GM12865 (cell line): ENCODE results near the gene IFNA16.
"Not testable (repeated sequence)": the region's sequence is repeated elsewhere in the genome, so short reads cannot be mapped to it uniquely, and the experiment has no call there.

ENCODE experiments used
- DNase-seq: peaks from one replicate; pipeline ENCODE4 v3.0.0; 2010; ENCODE audit warnings: low read depth
- H3K4me3 ChIP-seq: 2 replicates; pipeline ENCODE4 v1.5.1; 2011; ENCODE audit warnings: mild to moderate bottlenecking, low read depth, low read length, control low read depth
- CTCF ChIP-seq: IDR thresholded peaks from 2 replicates; pipeline ENCODE4 v1.5.1; 2011; ENCODE audit warnings: low read length, control low read depth, low read depth, inconsistent platforms; ENCODE audit not compliant: insufficient read depth; ENCODE audit errors: missing control alignments

The IFNA16 gene

GRCh38 chr9:21239911-21240310, 22.8 kb upstream of the IFNA16 start, which contains the start of gene IFNA14:
IFNA14 (minus strand) TSS chr9:21240005; CDS start chr9:21239935, 70 bp downstream.
- DNase-seq = no peak
- no peak for TF ChIP-seq CTCF
- H3K4me3 ChIP-seq = no peak within 1 kb of the TSS

- not testable (repeated sequence) for DNase-seq
These were observed 19.2 kb upstream of the IFNA16 start for GRCh38 chr9:21236360-21236714.

GRCh38 chr9:21235468-21236359, 18.6 kb upstream of the IFNA16 start:
- TF ChIP-seq CTCF = peak; percentile 57
- H3K4me3 ChIP-seq = not testable (repeated sequence)
- peak; percentile 69 for DNase-seq

More at GRCh38 chr9:21236360-21236714, 19.2 kb upstream of the IFNA16 start:
- not testable (repeated sequence) for H3K4me3 ChIP-seq

GRCh38 chr9:21234153-21234687, 17.1 kb upstream of the IFNA16 start:
- no peak for TF ChIP-seq CTCF
- no peak overlapping the region for H3K4me3 ChIP-seq
- DNase-seq = no peak

GRCh38 chr9:21233258-21233657, 16.1 kb upstream of the IFNA16 start:
- H3K4me3 ChIP-seq = no peak overlapping the region
- no peak for DNase-seq
- no peak for TF ChIP-seq CTCF

- H3K4me3 ChIP-seq = no peak within 1 kb of the TSS
- DNase-seq = no peak
- TF ChIP-seq CTCF = no peak
These were observed 11.0 kb upstream of the IFNA16 start, which contains the start of gene IFNA17 for GRCh38 chr9:21228122-21228521. IFNA17 (minus strand) TSS chr9:21228222; CDS start chr9:21228173, 49 bp downstream.

- peak; percentile 55 for TF ChIP-seq CTCF
- peak; percentile 34 for DNase-seq
- H3K4me3 ChIP-seq = not testable (repeated sequence)
These were observed 3.4 kb downstream of the IFNA16 start for GRCh38 chr9:21213411-21214326.

GRCh38 chr9:21212160-21212559, 5.0 kb downstream of the IFNA16 start:
- not testable (repeated sequence) for H3K4me3 ChIP-seq, DNase-seq

GRCh38 chr9:21210782-21211181, 6.3 kb downstream of the IFNA16 start:
- not testable (repeated sequence) for H3K4me3 ChIP-seq, DNase-seq
